GM12878 (cell line): ENCODE measurements around the gene FOXO3.

Experiments used
- CBX5 ChIP-seq: sonication (generic); IDR thresholded peaks from 2 replicates; pipeline ENCODE4 v1.6.1; 2016; ENCODE audit warnings: low read depth, moderate library complexity, mild to moderate bottlenecking, inconsistent platforms
- CEBPB ChIP-seq, 2 experiments: fragments of 150-350 bp in 1 of 2; IDR thresholded peaks; 2 replicates each; pipeline ENCODE4 v1.6.1; 2012 to 2014; ENCODE audit warnings: low read depth in 2 of 2, low read length in 2 of 2, borderline replicate concordance in 1 of 2, inconsistent platforms in 1 of 2
- CTCF ChIP-seq, 3 experiments: IDR thresholded peaks in 2 of 3; conservative IDR thresholded peaks in 1 of 3; 2 replicates each; pipeline ENCODE4 v1.5.1; 2011; ENCODE audit warnings: low read depth in 3 of 3, low read length in 3 of 3, mild to moderate bottlenecking in 3 of 3, control low read depth in 2 of 3, moderate library complexity in 2 of 3, inconsistent platforms in 1 of 3, mixed read lengths in 1 of 3; ENCODE audit not compliant: control insufficient read depth in 2 of 3, insufficient read depth in 1 of 3; ENCODE audit errors: extremely low read depth in 1 of 3
- EP300 ChIP-seq, 2 experiments: fragments of 150-350 bp in 1 of 2; IDR thresholded peaks; 2 replicates each; pipeline ENCODE4 v1.6.1; 2011 to 2012; ENCODE audit warnings: low read depth in 2 of 2, low read length in 2 of 2, borderline replicate concordance in 1 of 2, improper control_type of control experiment in 1 of 2, inconsistent platforms in 1 of 2; ENCODE audit not compliant: control insufficient read depth in 1 of 2
- EZH2 ChIP-seq: IDR thresholded peaks from 2 replicates; pipeline ENCODE4 v1.6.1; 2012; ENCODE audit warnings: low read depth, mild to moderate bottlenecking, control low read depth, inconsistent platforms, low read length, borderline replicate concordance; ENCODE audit not compliant: control insufficient read depth
- MYC ChIP-seq: IDR thresholded peaks from 2 replicates; pipeline ENCODE4 v1.6.1; 2011; ENCODE audit warnings: mild to moderate bottlenecking, low read length, moderate library complexity, inconsistent platforms; ENCODE audit not compliant: insufficient read depth, insufficient replicate concordance, insufficient read length, severe bottlenecking
- NFIC ChIP-seq: IDR thresholded peaks from 2 replicates; pipeline ENCODE4 v1.6.1; 2012; ENCODE audit warnings: low read depth, mild to moderate bottlenecking, inconsistent platforms, low read length, moderate library complexity
- POLR2A ChIP-seq: IDR thresholded peaks from 2 replicates; pipeline ENCODE4 v1.6.1; 2011; ENCODE audit warnings: low read depth, mild to moderate bottlenecking, low read length
- POLR2AphosphoS2 ChIP-seq: IDR thresholded peaks from 2 replicates; pipeline ENCODE4 v1.6.1; 2011; ENCODE audit warnings: low read depth, mild to moderate bottlenecking, low read length, improper control_type of control experiment, moderate library complexity
- POLR2AphosphoS5 ChIP-seq: IDR thresholded peaks from 2 replicates; pipeline ENCODE4 v1.6.1; 2011; ENCODE audit warnings: mild to moderate bottlenecking, low read length, inconsistent platforms
- SMC3 ChIP-seq: IDR thresholded peaks from 2 replicates; pipeline ENCODE4 v1.6.1; 2011; ENCODE audit warnings: low read length, improper control_type of control experiment, borderline replicate concordance
- ZBTB40 ChIP-seq: fragments of 450-650 bp; IDR thresholded peaks from 2 replicates; pipeline ENCODE4 v1.6.1; 2016; ENCODE audit warnings: mild to moderate bottlenecking, moderate library complexity, borderline replicate concordance
- ZNF217 ChIP-seq: fragments of 450-650 bp; IDR thresholded peaks from 2 replicates; pipeline ENCODE4 v1.6.1; 2017; ENCODE audit warnings: antibody characterized with exemption, mild to moderate bottlenecking
- ZNF24 ChIP-seq: fragments of 450-650 bp; IDR thresholded peaks from 2 replicates; pipeline ENCODE4 v1.6.1; 2017; ENCODE audit warnings: antibody characterized with exemption, mild to moderate bottlenecking

GRCh38 chr6:108630050-108630714 lies 69.5 kb downstream of the FOXO3 start:
- TF ChIP-seq CTCF (IDR thresholded peaks at IDR 0.05 in 2 of 3, conservative IDR thresholded peaks at IDR 0.05 in 1 of 3; ENCODE audit: control insufficient read depth in 2 of 3, extremely low read depth in 1 of 3, insufficient read depth in 1 of 3, low read depth in 3 of 3, low read length in 3 of 3) (no peak), CEBPB (IDR thresholded peaks at IDR 0.05; ENCODE audit: borderline replicate concordance in 1 of 2, low read depth in 2 of 2, low read length in 2 of 2) (no peak), POLR2AphosphoS2 (no peak), CBX5 (no peak), ZNF217 (no peak), EZH2 (no peak), EP300 (IDR thresholded peaks at IDR 0.05; ENCODE audit: borderline replicate concordance in 1 of 2, control insufficient read depth in 1 of 2, low read depth in 2 of 2, low read length in 2 of 2) (no peak), ZBTB40 (no peak), POLR2AphosphoS5 (no peak), ZNF24 (no peak), POLR2A (no peak), MYC (no peak), SMC3 (no peak), NFIC (no peak)
